ENCODE results near the gene PFN4. TPM values are rescaled to one million over a fixed set of nuclear protein-coding genes. Genes with fewer than 3 reads are reported as not detected.

Gene PFN4
- total RNA-seq, 1 experiment from 2014 or later, result not detected

- TF ChIP-seq ZBTB43 (CRISPR knock-in tag; IDR thresholded peaks at IDR 0.05) (no peak), CTCF (IDR thresholded peaks at IDR 0.05) (no peak), AFF4 (CRISPR knock-in tag; IDR thresholded peaks at IDR 0.05; ENCODE audit: borderline replicate concordance) (no peak), SMAD3 (CRISPR knock-in tag; IDR thresholded peaks at IDR 0.05; ENCODE audit: borderline replicate concordance) (no peak), E2F4 (CRISPR knock-in tag; IDR thresholded peaks at IDR 0.05; ENCODE audit: borderline replicate concordance, low read depth) (no peak), ZNF416 (CRISPR knock-in tag; IDR thresholded peaks at IDR 0.05) (no peak)
These were observed 45.3 kb downstream of the PFN4 start (continued) for GRCh38 chr2:24077879-24078278.

GRCh38 chr2:24077535-24077877, 45.6 kb downstream of the PFN4 start:
- CTCF ChIA-PET, result interaction anchor here (1.1 to 1.5 kb wide), 5 partner anchors 12 to 88 kb away, joined by 3 to 8 read pairs (median 3); partner anchors contain the start of gene WDCP
- POLR2A ChIA-PET, result interaction anchor here (1.1 to 2.1 kb wide), 5 partner anchors 7 to 151 kb away, joined by 3 to 29 read pairs (median 14); partner anchors contain the start of genes ATAD2B, TP53I3 and WDCP
- no peak for TF ChIP-seq TCF7 (CRISPR knock-in tag; IDR thresholded peaks at IDR 0.05; ENCODE audit: low read depth)
- H3K27ac Mint-ChIP-seq, result peak overlapping the region; percentile 87
- H3K4me3 Mint-ChIP-seq, result peak overlapping the region; percentile 84
- peaks cover 46% of the 10 kb centered on the region for H3K36me3 Mint-ChIP-seq
- no peaks in the 10 kb centered on the region for H3K9me3 Mint-ChIP-seq
- no peaks in the 10 kb centered on the region for H3K27me3 Mint-ChIP-seq (ENCODE audit: low read depth)
- H3K4me1 Mint-ChIP-seq, result peaks cover 21% of the 10 kb centered on the region
- ATAC-seq (no peak), DNase-seq (ENCODE audit: low spot score) (no peak)

- DNase-seq (ENCODE audit: low spot score), result no peak
- Mint-ChIP-seq H3K4me3 (peak overlapping the region; percentile 84), H3K27ac (peak overlapping the region; percentile 87), H3K9me3 (no peaks in the 10 kb centered on the region), H3K4me1 (peaks cover 21% of the 10 kb centered on the region), H3K27me3 (ENCODE audit: low read depth) (no peaks in the 10 kb centered on the region), H3K36me3 (peaks cover 45% of the 10 kb centered on the region)
- TF ChIP-seq USF2 (CRISPR knock-in tag; IDR thresholded peaks at IDR 0.05) (peak; percentile 48), E2F5 (CRISPR knock-in tag; IDR thresholded peaks at IDR 0.05) (0 out of 2 replicates have a peak, but pooled peaks have one; percentile 15), ZNF416 (CRISPR knock-in tag; IDR thresholded peaks at IDR 0.05) (0 out of 2 replicates have a peak, but pooled peaks have one; percentile 76), CREB1 (CRISPR knock-in tag; IDR thresholded peaks at IDR 0.05) (no peak), GABPB1 (CRISPR knock-in tag; IDR thresholded peaks at IDR 0.05) (no peak), ETV6 (CRISPR knock-in tag; IDR thresholded peaks at IDR 0.05) (0 out of 2 replicates have a peak, but pooled peaks have one; percentile 63), E2F1 (CRISPR knock-in tag; IDR thresholded peaks at IDR 0.05) (0 out of 2 replicates have a peak, but pooled peaks have one; percentile 6), USF1 (CRISPR knock-in tag; IDR thresholded peaks at IDR 0.05) (peak; percentile 54; the same call in 1 of the 2 replicates)
- POLR2A ChIA-PET, result interaction anchor here (0.6 to 2.1 kb wide), 9 partner anchors 8 to 150 kb away, joined by 3 to 29 read pairs (median 4); partner anchors contain the start of genes ATAD2B, TP53I3 and WDCP
- CTCF ChIA-PET, result interaction anchor here (0.7 to 1.9 kb wide), 17 partner anchors 8 to 453 kb away, joined by 3 to 22 read pairs (median 5); partner anchors contain the start of genes ATAD2B, PFN4, TP53I3 and WDCP
- ATAC-seq, result peak; percentile 85
These were observed 46.1 kb downstream of the PFN4 start for GRCh38 chr2:24076849-24077534.
